Measurements from ENCODE around the gene SLC25A13. TPM values are rescaled to one million over a fixed set of nuclear protein-coding genes. Genes with fewer than 3 reads are reported as not detected.

Gene SLC25A13
- total and polyA plus RNA-seq, 4 donors = 7.7 to 29.8 (median 13.8) TPM

DNA sequence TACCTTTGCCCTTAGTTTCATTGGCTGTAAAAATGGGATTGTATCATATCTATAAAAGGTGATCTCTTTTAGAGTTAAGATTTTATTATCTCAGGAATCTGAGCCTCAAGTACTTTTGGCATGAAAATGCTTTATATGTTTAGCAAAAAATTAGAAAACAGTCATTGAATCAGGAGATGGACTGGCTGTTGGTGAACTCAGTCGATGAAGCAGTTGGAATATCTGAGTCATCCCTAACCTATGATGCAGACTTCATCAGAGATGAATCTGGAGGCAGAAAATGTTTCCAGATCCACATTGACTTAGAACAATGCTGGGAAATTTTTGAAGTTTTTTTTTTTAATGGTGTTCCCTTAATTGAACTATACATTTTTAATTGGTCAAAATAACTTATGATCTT lies 228.5 kb downstream of the SLC25A13 start:
- intact Hi-C loops (cut with DNase I) = no loop called here
- no peak overlapping the region for H3K4me3 ChIP-seq (ENCODE audit: low read length in 2 of 2)
- ATAC-seq (ENCODE audit: low FRiP score) = no peak
- no peak for DNase-seq
- no peaks in the 10 kb centered on the region for H3K9me3 ChIP-seq (ENCODE audit: control insufficient read depth, low read length)
- no peaks in the 10 kb centered on the region for H3K4me1 ChIP-seq (ENCODE audit: control insufficient read depth in 1 of 2, insufficient read depth in 2 of 2, low read length in 2 of 2)
- 20 to 28% methylated on average over 1 of the region's 1 CpG for whole genome bisulfite sequencing, 2 donors
- no peaks in the 10 kb centered on the region for H3K36me3 ChIP-seq (ENCODE audit: control insufficient read depth in 1 of 2, insufficient read depth in 2 of 2, low read length in 1 of 2)
- H3K27ac ChIP-seq (ENCODE audit: low read depth in 1 of 2, low read length in 2 of 2) = no peak overlapping the region
- no peaks in the 10 kb centered on the region for H3K27me3 ChIP-seq (ENCODE audit: control insufficient read depth in 1 of 2, insufficient read depth in 2 of 2, low read length in 1 of 2)

DNA sequence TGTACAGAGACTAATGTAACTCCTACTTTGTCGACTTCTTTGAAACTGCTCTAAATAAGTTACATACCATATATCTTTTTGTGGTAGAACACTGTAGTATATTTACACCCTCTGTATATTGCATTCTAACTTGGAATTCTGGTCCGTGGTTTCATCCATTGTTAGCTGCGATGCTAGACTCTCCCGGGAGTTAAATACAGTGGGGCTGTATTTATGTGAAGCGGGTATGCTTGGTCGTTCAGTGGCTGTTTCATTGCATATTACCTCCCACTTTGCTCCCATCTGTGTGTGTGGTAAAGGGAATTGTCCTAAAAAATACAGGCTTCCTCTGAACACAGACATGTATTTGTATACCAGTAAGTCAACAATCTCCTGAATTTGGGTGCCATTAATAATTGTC lies 231.1 kb downstream of the SLC25A13 start:
- DNase-seq (no peak), ATAC-seq (ENCODE audit: low FRiP score) (no peak)
- WGBS, 2 donors = 57 to 69% methylated on average over 6 of the region's 6 CpGs
- intact Hi-C loops (cut with DNase I) = no loop called here
- Histone ChIP-seq H3K27me3 (ENCODE audit: control insufficient read depth in 1 of 2, insufficient read depth in 2 of 2, low read length in 1 of 2) (no peaks in the 10 kb centered on the region), H3K9me3 (ENCODE audit: control insufficient read depth, low read length) (no peaks in the 10 kb centered on the region), H3K27ac (ENCODE audit: low read depth in 1 of 2, low read length in 2 of 2) (no peak overlapping the region), H3K36me3 (ENCODE audit: control insufficient read depth in 1 of 2, insufficient read depth in 2 of 2, low read length in 1 of 2) (no peaks in the 10 kb centered on the region), H3K4me3 (ENCODE audit: low read length in 2 of 2) (no peak overlapping the region), H3K4me1 (ENCODE audit: control insufficient read depth in 1 of 2, insufficient read depth in 2 of 2, low read length in 2 of 2) (no peaks in the 10 kb centered on the region)

DNA sequence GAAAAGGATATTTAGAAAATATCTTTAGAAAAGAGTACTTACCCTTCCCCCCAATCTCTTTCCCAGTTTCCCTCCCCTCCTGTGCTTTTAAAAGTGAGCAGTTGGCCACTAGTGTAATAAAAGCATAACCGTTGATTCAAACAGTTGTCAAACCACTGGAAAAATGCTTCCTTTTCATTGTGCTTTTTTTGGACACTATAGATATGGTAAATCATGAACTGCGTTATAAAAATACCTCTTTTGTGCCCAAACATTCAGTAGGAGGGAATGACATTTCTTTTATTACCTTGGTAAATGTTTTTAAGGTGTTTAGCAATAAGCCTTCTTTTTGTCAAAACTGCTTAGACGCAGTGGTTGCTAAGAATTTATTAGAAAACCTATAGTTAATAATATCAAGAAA lies 232.4 kb downstream of the SLC25A13 start:
- Histone ChIP-seq H3K9me3 (ENCODE audit: control insufficient read depth, low read length) (no peaks in the 10 kb centered on the region), H3K4me3 (ENCODE audit: low read length in 2 of 2) (no peak overlapping the region), H3K36me3 (ENCODE audit: control insufficient read depth in 1 of 2, insufficient read depth in 2 of 2, low read length in 1 of 2) (no peaks in the 10 kb centered on the region), H3K27ac (ENCODE audit: low read depth in 1 of 2, low read length in 2 of 2) (no peak overlapping the region), H3K27me3 (ENCODE audit: control insufficient read depth in 1 of 2, insufficient read depth in 2 of 2, low read length in 1 of 2) (no peaks in the 10 kb centered on the region), H3K4me1 (ENCODE audit: control insufficient read depth in 1 of 2, insufficient read depth in 2 of 2, low read length in 2 of 2) (peaks cover 0 to 2% of the 10 kb centered on the region in 2 donors)
- ATAC-seq (ENCODE audit: low FRiP score) = no peak
- intact Hi-C loops (cut with DNase I) = no loop called here
- WGBS, 2 donors = 48 to 50% methylated on average over 3 of the region's 3 CpGs
- DNase-seq = no peak

DNA sequence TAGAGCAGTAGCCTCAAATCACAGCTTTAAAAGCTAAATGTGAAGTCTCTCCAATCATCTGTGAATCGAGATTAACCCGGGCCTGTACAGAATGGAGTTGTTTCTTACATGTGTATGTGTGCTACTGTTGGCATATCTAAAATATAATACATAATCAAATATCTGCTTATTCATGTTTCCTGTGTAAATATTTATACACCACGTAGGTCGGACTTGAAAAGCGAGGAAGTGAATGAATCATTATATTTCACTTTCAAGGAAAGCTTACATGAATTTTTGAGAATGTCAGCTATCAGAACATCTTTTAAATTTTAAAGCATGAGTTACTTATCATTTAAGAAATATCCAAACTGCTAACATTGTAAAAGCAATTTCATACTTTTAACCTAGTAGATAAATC lies 233.3 kb downstream of the SLC25A13 start:
- intact Hi-C loops (cut with DNase I) = no loop called here
- ATAC-seq (ENCODE audit: low FRiP score) (no peak), DNase-seq (no peak)
- H3K4me1 ChIP-seq (ENCODE audit: control insufficient read depth in 1 of 2, insufficient read depth in 2 of 2, low read length in 2 of 2) = peaks cover 0 to 2% of the 10 kb centered on the region in 2 donors
- no peaks in the 10 kb centered on the region for H3K27me3 ChIP-seq (ENCODE audit: control insufficient read depth in 1 of 2, insufficient read depth in 2 of 2, low read length in 1 of 2)
- no peak overlapping the region for H3K4me3 ChIP-seq (ENCODE audit: low read length in 2 of 2)
- WGBS, 2 donors = 79 to 82% methylated on average over 5 of the region's 5 CpGs
- H3K27ac ChIP-seq (ENCODE audit: low read depth in 1 of 2, low read length in 2 of 2) = no peak overlapping the region
- H3K9me3 ChIP-seq (ENCODE audit: control insufficient read depth, low read length) = no peaks in the 10 kb centered on the region
- H3K36me3 ChIP-seq (ENCODE audit: control insufficient read depth in 1 of 2, insufficient read depth in 2 of 2, low read length in 1 of 2) = no peaks in the 10 kb centered on the region

DNA sequence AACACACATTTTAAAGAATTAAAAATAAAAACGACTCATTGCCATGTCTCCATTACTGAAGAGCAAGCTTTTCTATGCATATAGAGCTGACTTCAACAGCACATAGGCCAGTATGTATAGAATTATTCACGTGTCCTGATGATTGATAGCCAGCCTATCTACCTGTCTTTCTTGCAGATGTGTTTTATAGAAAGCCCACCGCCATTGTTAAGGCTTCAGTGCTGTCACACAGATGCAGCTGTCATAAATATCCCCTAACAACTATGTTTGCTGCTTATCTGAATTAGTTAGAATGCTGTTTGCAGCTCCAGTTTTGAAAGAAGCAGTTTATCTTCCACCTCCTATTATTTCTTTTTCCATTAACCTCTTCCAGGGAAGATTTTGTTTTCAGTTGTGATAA lies 235.9 kb downstream of the SLC25A13 start:
- intact Hi-C loops (cut with DNase I) = no loop called here
- no peak for DNase-seq
- peaks cover 0 to 2% of the 10 kb centered on the region in 2 donors for H3K4me1 ChIP-seq (ENCODE audit: control insufficient read depth in 1 of 2, insufficient read depth in 2 of 2, low read length in 2 of 2)
- no peaks in the 10 kb centered on the region for H3K9me3 ChIP-seq (ENCODE audit: control insufficient read depth, low read length)
- ATAC-seq (ENCODE audit: low FRiP score) = no peak
- no peaks in the 10 kb centered on the region for H3K27me3 ChIP-seq (ENCODE audit: control insufficient read depth in 1 of 2, insufficient read depth in 2 of 2, low read length in 1 of 2)
- H3K27ac ChIP-seq (ENCODE audit: low read depth in 1 of 2, low read length in 2 of 2) = no peak overlapping the region
- 71 to 83% methylated on average over 3 of the region's 3 CpGs for WGBS, 2 donors
- H3K4me3 ChIP-seq (ENCODE audit: low read length in 2 of 2) = no peak overlapping the region
- no peaks in the 10 kb centered on the region for H3K36me3 ChIP-seq (ENCODE audit: control insufficient read depth in 1 of 2, insufficient read depth in 2 of 2, low read length in 1 of 2)

DNA sequence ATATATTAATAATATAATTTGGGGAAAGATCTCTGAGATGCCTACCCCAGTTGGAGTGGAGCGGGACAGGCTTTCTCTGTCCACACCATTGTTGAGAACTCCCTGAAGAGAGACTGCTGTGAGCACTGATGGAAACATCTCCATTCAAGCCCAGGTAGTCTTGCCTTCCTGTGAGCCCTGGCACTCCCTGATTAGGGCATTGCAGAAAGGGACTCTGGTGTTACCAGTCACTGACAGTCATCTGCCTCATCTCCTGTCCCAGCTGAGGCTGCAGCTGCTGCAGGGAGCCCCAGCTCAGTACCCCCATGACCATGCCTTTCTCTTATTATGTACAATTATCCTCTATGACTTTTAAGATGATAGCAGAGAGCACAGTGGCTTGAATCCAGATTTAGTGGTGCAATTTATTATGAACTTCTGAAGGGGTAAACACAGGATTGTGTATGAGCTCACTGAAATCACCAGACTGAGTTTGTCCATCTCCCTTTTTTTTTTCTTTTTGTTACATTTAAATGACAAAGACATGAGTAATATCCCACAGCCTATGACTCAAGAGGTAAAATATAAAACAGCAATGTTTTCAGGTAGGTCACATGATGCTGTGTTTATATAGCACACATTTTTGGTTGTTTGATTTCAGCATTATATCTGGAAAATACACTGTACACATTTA lies 236.9 kb downstream of the SLC25A13 start:
- DNase-seq (no peak), ATAC-seq (ENCODE audit: low FRiP score) (no peak)
- no peak overlapping the region for H3K4me3 ChIP-seq (ENCODE audit: low read length in 2 of 2)
- H3K36me3 ChIP-seq (ENCODE audit: control insufficient read depth in 1 of 2, insufficient read depth in 2 of 2, low read length in 1 of 2) = no peaks in the 10 kb centered on the region
- no peaks in the 10 kb centered on the region for H3K9me3 ChIP-seq (ENCODE audit: control insufficient read depth, low read length)
- H3K27ac ChIP-seq (ENCODE audit: low read depth in 1 of 2, low read length in 2 of 2) = no peak overlapping the region
- no peaks in the 10 kb centered on the region for H3K27me3 ChIP-seq (ENCODE audit: control insufficient read depth in 1 of 2, insufficient read depth in 2 of 2, low read length in 1 of 2)
- WGBS, 2 donors = 100% methylated on average over 1 of the region's 1 CpG
- intact Hi-C loops (cut with DNase I) = no loop called here
- H3K4me1 ChIP-seq (ENCODE audit: control insufficient read depth in 1 of 2, insufficient read depth in 2 of 2, low read length in 2 of 2) = peaks cover 0 to 2% of the 10 kb centered on the region in 2 donors

- intact Hi-C loops (cut with DNase I) = no loop called here
- ATAC-seq (ENCODE audit: low FRiP score) = no peak
- DNase-seq = no peak
- WGBS, 2 donors = 82 to 88% methylated on average over 6 of the region's 6 CpGs
- no peaks in the 10 kb centered on the region for H3K9me3 ChIP-seq (ENCODE audit: control insufficient read depth, low read length)
- H3K4me1 ChIP-seq (ENCODE audit: control insufficient read depth in 1 of 2, insufficient read depth in 2 of 2, low read length in 2 of 2) = peaks cover 0 to 2% of the 10 kb centered on the region in 2 donors
- H3K4me3 ChIP-seq (ENCODE audit: low read length in 2 of 2) = no peak overlapping the region
- no peaks in the 10 kb centered on the region for H3K36me3 ChIP-seq (ENCODE audit: control insufficient read depth in 1 of 2, insufficient read depth in 2 of 2, low read length in 1 of 2)
- H3K27me3 ChIP-seq (ENCODE audit: control insufficient read depth in 1 of 2, insufficient read depth in 2 of 2, low read length in 1 of 2) = no peaks in the 10 kb centered on the region
- no peak overlapping the region for H3K27ac ChIP-seq (ENCODE audit: low read depth in 1 of 2, low read length in 2 of 2)
Measured at GRCh38 chr7:96080027-96080426, 241.9 kb downstream of the SLC25A13 start.

DNA sequence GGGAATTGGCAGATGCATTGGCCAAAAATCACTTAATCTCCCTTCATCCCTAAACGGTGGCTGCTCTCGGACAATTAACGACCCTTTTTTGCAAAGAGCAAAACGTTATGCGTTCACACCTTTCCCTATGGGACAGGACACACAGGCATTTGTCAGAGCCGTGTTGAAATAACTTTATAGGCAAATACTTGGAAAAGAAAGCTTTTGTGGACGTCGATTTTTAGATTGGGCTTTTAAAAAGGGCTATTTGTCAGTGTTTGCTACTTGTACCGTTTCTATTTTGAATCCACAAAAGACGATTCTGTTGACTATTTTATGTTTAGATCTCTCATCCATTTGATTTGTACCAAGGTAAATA lies 245.6 kb downstream of the SLC25A13 start:
- no peak overlapping the region for H3K27ac ChIP-seq (ENCODE audit: low read depth in 1 of 2, low read length in 2 of 2)
- 19% methylated on average over 10 of the region's 10 CpGs for WGBS, 2 donors
- no peaks in the 10 kb centered on the region for H3K27me3 ChIP-seq (ENCODE audit: control insufficient read depth in 1 of 2, insufficient read depth in 2 of 2, low read length in 1 of 2)
- H3K36me3 ChIP-seq (ENCODE audit: control insufficient read depth in 1 of 2, insufficient read depth in 2 of 2, low read length in 1 of 2) = no peaks in the 10 kb centered on the region
- no peak for DNase-seq
- H3K9me3 ChIP-seq (ENCODE audit: control insufficient read depth, low read length) = no peaks in the 10 kb centered on the region
- peak overlapping the region in 1 of 2 donors; percentile 66 for H3K4me3 ChIP-seq (ENCODE audit: low read length in 2 of 2)
- no peaks in the 10 kb centered on the region for H3K4me1 ChIP-seq (ENCODE audit: control insufficient read depth in 1 of 2, insufficient read depth in 2 of 2, low read length in 2 of 2)
- intact Hi-C loops (cut with DNase I) = loop anchor here in 1 of 2 donors (5.0 kb wide), 1 partner anchor 951 kb away; no protein-coding TSS in a partner anchor
- no peak for ATAC-seq (ENCODE audit: low FRiP score)

DNA sequence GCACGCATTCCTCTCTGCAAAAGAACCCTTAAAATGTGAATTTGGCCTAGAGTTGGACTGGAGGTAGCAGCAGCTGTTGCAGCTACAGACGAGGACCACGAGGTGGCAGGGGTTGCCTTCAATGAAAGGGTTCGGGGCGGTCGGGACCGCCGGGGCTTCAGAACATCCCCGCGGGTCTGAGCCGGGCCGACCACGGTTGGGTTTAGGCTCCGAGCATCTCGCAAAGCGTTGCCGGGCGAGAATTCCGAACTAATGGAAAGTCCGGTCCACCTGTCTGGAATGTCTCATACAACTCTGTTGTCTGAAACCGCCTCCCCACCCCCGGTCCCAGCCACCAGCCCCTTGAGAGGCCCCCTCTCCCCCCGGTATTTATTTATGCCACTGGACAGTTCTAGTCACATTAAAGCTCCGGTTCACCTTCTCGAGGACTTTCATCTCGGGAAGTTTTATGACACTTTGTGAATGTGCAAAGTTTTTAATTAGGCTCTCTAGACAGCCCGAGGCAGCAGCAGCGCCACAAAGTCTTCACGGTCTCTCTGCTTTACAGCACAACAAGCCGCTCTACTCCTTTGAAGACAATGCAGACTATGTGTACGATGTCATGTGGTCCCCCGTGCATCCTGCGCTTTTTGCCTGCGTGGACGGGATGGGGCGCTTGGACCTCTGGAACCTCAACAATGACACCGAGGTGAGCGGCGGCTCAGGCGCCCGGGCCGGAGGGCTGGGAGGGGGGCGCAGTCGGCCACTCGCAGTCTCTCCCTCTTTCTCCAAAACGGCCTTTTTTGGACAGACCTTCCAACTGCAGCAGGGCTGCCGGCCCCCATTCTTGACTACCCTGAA lies 246.2 kb downstream of the SLC25A13 start:
- no peaks in the 10 kb centered on the region for H3K27me3 ChIP-seq (ENCODE audit: control insufficient read depth in 1 of 2, insufficient read depth in 2 of 2, low read length in 1 of 2)
- DNase-seq (peak; percentile 73 to 87), ATAC-seq (ENCODE audit: low FRiP score) (peak; percentile 91)
- WGBS, 2 donors = 2% methylated on average over 47 of the region's 47 CpGs
- H3K4me3 ChIP-seq (ENCODE audit: low read length in 2 of 2) = peak overlapping the region; percentile 43 to 66
- H3K4me1 ChIP-seq (ENCODE audit: control insufficient read depth in 1 of 2, insufficient read depth in 2 of 2, low read length in 2 of 2) = no peaks in the 10 kb centered on the region
- no peaks in the 10 kb centered on the region for H3K36me3 ChIP-seq (ENCODE audit: control insufficient read depth in 1 of 2, insufficient read depth in 2 of 2, low read length in 1 of 2)
- intact Hi-C loops (cut with DNase I) = loop anchor here (2.0 to 5.0 kb wide), 2 partner anchors 951 to 952 kb away; no protein-coding TSS in a partner anchor
- H3K9me3 ChIP-seq (ENCODE audit: control insufficient read depth, low read length) = no peaks in the 10 kb centered on the region
- H3K27ac ChIP-seq (ENCODE audit: low read depth in 1 of 2, low read length in 2 of 2) = no peak overlapping the region

Data from aorta (tissue), 5 donors.